ENCODE results near the gene EFNA4.

DNA sequence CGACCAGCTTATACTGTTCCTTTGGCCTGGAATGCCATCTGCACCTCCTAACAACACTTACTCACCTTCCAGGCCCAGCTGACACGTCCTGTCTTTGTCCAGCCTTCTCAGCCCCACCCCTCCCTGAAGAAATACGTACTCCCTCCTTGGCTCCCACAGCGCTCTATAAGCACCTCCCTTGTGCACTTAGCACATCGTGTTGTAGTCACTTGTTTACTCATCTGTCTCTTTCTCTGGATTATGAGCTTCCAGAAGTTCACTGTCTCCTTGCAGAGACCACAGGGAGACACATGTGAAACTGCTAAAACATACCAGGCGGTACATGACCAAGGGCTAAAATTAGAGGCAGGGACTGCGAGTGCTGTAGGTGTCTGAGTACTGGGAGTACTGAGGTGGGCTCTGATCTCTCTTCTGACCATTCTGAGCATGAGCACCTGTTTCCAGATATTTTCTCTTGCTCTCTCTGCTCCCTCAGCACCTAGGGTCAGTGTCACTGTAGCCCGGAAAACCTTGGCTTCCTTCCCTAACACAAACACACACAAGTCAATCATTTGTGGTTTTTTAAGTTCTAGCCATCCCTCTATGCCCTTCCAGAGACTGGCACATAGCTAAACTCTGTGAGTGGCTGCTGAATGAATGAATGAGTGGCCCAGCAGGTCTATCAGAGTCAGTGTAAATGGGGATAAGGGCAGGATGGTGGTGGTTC, 24.8 kb upstream of the EFNA4 start:
- TF ChIP-seq, protein P1, sequence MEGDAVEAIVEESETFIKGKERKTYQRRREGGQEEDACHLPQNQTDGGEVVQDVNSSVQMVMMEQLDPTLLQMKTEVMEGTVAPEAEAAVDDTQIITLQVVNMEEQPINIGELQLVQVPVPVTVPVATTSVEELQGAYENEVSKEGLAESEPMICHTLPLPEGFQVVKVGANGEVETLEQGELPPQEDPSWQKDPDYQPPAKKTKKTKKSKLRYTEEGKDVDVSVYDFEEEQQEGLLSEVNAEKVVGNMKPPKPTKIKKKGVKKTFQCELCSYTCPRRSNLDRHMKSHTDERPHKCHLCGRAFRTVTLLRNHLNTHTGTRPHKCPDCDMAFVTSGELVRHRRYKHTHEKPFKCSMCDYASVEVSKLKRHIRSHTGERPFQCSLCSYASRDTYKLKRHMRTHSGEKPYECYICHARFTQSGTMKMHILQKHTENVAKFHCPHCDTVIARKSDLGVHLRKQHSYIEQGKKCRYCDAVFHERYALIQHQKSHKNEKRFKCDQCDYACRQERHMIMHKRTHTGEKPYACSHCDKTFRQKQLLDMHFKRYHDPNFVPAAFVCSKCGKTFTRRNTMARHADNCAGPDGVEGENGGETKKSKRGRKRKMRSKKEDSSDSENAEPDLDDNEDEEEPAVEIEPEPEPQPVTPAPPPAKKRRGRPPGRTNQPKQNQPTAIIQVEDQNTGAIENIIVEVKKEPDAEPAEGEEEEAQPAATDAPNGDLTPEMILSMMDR (conservative IDR thresholded peaks at IDR 0.05), result no peak
- no peak for TF ChIP-seq ZFX (IDR thresholded peaks at IDR 0.05)
